Fibroblast of gingiva (primary cell): ENCODE data around the gene ATP10A.
"Not testable (repeated sequence)": the region's sequence is repeated elsewhere in the genome, so short reads cannot be mapped to it uniquely, and the experiment has no call there.

Experiments used
- DNase-seq: peaks from one replicate; pipeline ENCODE4 v3.0.0-alpha.2; 2011; ENCODE audit warnings: low read depth

The ATP10A gene

GRCh38 chr15:25856059-25856458, 7.1 kb downstream of the ATP10A start:
- DNase-seq = not testable (repeated sequence)

GRCh38 chr15:25852661-25853524, 10.2 kb downstream of the ATP10A start:
- no peak for DNase-seq

DNA sequence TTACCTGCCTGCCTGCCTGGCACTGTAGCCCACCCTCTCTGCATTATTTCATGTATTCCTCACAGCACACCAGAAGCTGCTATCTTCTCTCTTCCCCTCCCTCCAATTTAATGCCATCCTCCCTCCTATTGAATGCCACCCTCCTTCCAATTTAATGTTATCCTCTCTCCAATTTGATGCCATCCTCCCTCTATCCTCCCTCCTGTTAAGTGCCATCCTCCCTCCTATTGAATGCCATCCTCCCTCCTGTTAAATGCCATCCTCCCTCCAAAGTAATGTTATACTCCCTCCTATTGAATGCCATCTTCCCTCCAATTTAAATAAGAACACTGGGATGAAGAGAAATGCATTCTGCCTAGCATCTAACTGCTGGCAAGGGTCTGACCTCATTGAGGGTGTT, 11.1 kb downstream of the ATP10A start:
- no peak for DNase-seq

DNA sequence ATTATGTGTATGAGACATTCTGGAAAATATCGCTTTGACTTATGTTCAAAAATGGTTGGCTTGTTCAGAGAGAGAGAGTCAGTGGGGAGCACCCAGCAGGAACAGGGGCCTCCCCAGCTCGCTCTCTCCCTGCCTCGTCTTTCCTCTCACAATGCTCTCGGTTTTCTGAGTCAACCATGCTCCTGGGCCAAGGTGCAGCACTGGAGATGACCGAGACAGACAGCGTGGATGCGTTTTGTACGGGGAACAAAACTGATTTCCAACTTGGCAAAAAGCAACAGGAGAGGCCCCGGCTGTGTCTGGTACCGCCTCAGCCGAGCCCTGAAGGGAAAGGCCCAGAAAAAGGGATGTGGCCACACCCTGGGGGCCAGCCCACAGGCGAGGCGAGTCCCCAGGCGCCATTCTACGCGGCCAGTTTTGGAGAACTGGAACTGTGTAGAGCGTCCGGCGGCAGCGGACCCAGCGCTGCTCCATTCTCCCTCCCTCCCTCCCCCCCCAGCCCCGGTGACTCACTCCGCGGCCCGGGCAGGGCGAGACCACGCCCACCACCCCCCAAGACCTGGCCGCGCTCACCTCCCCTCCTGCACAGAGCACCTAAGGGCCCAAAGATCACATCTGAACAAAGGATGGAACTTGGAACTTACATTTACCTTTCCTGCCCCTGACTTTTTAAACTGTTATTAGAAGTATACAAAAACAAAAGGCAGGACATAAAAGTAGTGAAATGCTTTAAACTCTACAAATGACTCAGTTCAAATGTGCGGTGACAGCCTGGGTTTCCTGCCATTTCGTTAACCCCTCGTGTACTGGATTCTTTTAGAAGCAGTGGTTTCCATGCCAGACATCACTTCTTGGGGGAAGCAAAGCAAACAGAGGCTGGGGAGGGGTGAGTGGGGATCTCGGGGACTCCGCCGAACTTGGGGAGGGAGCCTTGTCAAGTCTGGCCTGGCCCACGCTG, 12.7 kb downstream of the ATP10A start:
- DNase-seq = peak; percentile 83

DNA sequence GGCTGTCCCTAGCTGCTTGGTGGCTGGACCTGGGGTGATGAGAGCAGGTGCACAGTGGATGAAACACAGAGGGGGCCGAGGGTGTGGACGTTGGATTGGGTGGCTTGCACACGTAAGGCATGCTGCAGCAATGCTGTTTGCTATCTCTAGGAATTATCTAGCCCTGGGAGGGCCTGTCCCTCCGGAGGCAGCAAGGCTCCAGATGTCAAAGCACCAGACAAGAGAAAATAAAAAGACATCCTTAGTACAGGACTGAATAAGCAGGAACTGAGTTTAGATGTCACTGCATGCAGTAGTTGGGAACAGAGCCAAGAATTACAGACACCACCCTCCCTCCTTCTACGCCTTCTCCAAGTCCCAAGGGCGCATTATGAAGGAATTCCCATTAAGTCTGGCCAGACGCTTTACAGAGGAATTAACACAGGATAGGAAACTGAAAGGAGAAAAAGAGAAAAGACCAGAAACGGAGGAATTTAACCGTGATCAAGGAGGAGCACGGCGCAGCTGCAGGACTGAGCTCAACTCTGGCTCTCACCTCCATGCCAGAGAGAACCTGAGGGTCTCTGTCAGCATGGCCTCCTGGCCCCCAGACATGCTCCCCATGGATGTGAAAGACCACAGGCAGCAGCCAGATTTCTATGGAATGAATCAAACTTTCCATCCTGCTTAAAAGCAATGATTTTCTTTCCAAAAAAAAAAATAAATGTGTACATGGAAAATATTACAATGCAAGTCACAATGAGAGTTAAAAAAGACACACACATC, 13.8 kb downstream of the ATP10A start:
- peak; percentile 90 for DNase-seq

- DNase-seq = no peak
These were observed 14.4 kb downstream of the ATP10A start for GRCh38 chr15:25848784-25849156.

DNA sequence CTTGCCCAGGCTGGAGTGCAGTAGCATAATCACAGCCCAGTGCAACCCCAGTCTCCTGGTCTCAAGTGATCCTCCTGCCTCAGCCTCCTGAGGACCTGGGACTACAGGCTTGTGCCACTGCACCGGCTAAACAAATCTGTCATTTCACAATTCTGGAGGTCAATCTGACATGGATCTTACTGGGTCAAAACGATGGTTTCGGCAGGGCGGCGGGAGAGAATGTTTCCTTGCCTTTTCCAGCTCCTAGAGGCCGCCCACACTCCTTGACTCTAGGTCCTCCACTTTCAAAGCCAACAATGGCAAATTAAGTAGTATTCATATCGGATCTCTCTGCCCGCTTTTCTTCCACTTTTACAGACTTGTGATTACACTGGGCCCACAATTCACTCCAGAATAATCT, 14.8 kb downstream of the ATP10A start:
- no peak for DNase-seq

DNA sequence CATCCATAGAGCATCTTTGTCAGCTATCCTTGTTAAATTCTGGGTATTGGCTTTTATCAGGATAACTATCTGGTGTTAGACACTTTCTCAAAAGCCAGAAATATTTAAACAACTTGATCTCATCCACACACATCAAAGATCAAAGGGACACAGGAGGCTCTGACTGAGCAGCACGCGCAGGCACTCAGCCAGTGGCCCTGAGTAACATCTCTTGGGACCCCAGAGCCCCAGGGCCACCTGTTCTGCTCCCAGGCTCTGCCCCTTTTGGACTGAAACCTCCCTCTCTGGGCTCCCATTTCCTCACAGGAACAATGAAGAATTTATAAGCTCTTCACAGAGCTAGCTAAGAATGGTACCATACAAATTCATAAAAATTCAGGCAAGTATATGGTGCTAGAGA, 16.1 kb downstream of the ATP10A start:
- DNase-seq = no peak

DNA sequence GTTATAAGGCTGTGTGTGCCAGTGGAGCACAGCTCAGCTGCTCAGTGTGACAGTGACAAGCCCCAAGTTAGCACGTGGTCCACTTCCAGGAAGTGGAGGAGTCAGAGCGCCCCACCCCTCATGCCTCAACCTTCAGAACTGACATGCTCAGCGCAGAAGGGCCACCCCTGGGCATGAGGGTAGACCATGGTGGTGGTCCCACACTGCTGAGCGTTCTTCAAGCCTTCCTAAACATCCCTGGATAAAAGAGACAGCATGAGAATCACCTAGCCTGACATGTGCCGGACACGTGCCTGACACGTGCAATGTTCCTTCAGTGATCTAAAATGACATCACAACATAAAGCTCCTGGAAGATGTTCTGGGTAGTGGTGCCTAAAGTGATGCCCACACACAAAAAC, 16.8 kb downstream of the ATP10A start:
- no peak for DNase-seq

DNA sequence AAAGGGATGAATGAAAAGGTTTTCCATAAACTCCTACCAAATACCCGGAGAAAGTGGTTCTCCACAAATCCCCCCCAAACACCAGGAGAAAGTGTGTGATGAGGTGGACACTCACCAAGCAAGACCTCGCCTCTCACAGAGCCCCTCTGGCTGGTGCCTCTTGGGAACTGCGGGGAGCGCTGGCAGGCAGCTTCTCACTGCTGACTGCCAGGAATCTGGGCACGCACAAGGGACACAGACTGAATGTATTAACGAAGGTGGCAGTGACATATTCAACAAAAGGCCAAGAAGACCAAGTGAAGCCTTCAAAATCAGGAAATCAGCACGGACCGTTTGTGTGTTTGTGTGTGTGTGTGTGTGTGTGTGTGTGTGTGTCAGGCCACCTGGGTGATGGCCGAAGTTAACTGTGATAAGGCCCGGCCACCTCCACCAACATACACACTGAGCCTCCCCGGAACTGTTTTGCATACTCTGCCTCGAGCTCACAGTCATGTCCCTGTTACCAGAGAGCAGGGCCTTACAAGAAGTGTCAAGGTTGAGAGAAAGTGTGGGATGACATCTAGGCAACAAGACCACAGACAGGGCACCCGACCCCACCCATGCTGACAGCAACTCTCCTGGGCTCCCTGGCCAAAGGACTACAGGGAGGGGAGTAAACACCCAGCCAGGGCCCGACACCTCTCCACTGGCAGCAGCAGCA, 18.0 kb downstream of the ATP10A start:
- DNase-seq = no peak

GRCh38 chr15:25844542-25844941, 18.6 kb downstream of the ATP10A start:
- DNase-seq = no peak

GRCh38 chr15:25844076-25844475, 19.1 kb downstream of the ATP10A start:
- no peak for DNase-seq

DNA sequence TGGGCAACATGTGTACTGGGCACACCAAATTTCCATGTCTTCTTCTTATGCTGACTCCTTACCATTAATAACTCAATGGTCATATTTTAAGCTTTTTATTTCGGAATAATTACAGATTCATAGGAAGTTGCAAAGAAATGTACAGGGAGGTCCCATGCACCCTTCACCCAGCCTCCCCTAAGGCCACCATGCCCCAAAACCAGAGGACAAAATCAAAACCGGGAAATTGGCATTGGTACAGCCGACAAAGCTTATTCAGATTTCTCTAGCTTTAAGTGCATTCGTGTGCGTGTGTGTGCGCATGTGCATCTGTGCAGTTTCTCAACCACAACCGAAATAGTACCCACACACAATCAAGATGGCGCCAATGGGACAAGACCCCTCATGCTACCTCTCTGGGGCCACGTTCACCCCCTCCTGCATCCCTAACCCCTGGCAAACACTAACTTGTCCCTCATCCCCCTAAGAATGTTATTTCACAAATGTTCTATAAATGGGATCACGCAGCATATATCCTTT, 23.4 kb downstream of the ATP10A start:
- DNase-seq = no peak

- no peak for DNase-seq
These were observed 24.3 kb downstream of the ATP10A start for GRCh38 chr15:25838871-25839195.

DNA sequence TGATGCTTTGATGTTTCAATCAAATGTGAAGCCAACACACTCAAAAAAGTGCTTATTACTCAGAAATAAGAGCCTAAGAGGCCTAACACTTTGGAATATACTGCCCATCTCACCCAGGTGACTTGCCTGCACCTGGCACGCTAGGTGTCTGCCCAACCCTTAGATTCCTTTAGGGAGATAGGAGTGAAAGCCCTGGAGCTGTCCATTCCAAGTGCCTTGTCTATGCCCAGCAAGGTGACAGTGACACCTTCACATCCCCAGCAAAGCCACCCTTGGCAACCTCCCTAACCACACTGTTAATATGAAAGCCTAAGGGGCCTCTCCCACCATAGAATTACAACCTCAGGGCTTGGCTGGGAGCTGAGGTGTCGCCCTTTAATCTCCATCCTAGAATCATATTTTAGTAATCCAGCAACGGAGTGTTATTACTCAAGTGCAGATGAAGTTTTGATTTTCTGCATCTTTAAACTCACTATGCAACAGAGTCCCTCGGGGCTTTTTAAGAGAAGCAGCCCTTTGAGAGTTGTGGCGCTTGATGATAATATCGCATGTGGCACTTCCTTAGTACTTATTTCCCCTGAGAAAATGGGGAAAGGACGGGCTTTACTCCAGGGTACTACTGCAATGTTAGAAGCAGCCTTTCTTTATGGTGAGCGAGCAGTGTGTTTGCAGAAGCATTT, 24.8 kb downstream of the ATP10A start:
- DNase-seq = no peak

GRCh38 chr15:25832158-25832557, 31.0 kb downstream of the ATP10A start:
- no peak for DNase-seq

DNA sequence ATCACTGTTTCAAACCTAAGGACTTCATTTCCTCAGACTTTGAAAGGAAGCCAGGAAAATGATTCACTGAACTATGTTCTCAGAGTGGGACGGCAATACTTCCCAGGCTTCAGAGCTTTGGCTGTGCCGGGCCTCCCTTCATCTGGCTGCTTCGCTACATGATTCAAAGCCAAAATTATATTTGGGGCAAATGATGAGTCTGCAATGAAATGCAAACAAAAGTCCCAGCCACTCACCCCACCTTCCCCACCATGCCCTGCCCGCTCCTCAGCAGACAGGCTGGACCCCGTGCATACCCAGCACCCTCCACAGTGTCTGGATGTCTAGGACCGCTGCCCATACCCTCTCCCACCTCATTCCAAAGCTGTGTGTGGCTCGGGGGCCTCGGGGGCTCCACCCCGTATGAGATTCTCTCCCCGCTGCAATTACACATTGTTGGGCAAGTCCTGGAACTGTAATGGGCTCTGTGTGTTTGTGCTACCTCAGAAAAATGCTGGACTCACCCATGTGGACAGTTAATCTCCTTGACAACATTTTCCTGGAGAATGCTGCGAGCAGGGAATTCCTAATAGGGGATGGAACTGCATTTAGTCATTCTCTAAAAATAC, 32.2 kb downstream of the ATP10A start:
- DNase-seq = peak; percentile 92

DNA sequence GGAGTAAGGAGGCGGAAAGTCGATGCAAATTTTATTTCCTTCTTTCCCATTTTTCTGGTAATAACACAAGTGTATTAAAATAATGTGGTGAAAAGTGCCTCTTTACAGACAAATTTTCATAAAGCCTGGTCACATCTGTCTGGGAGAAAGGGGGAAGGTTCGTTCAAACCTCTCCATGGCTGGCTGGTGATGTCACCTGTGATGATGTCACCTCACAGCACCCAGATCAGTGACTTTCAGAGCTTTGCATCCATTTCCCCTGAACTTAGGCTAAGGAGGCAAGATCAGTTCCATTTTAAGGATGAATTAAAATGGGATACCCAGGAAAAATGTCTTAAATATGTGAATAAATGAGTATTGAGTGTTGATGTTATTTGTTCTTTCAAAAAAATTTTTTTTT, 34.1 kb downstream of the ATP10A start:
- DNase-seq = no peak

- DNase-seq = no peak
These were observed 37.9 kb downstream of the ATP10A start for GRCh38 chr15:25825207-25825606.

DNA sequence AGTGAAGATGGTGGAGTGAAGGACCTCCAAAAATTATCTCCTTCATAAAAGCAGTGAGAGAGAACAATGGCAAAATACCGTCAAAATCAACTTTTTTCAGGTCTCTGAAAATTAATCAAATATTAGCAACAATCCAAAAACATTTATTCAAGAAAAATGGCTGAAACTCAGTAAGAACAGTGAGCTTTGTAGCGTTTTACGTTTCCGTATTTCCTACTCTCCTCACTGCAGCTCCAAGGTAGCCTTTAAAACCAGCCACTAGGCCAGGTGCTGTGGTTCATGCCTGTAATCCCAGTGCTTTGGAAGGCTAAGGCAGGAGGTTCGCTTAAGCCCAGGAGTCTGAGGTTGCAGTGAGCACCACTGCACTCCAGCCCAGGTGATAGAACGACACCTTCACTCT, 38.5 kb downstream of the ATP10A start:
- DNase-seq = no peak

DNA sequence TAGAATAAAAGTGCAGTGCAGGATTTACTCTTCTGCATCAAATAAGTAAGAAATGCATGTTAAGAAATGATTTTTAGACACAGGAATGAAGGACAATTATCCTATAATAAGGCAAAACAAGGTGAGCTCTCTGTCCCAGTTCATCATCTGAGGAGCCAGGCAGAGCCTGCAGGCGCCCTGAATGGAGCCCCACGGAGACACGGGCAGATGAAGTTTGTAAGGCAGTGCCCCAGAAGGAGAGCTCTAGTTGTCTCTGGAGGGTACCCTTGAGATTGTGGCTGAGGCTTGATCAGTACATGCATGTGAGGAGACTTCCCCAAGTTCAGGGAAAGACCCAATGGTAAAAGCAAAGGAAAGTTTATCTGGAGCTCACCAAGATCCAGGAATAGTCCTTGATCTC, 50.3 kb downstream of the ATP10A start:
- no peak for DNase-seq
